ENCODE results near the gene TRPC4.
"Not testable (repeated sequence)": the region's sequence is repeated elsewhere in the genome, so short reads cannot be mapped to it uniquely, and the experiment has no call there.

Gene TRPC4

DNA sequence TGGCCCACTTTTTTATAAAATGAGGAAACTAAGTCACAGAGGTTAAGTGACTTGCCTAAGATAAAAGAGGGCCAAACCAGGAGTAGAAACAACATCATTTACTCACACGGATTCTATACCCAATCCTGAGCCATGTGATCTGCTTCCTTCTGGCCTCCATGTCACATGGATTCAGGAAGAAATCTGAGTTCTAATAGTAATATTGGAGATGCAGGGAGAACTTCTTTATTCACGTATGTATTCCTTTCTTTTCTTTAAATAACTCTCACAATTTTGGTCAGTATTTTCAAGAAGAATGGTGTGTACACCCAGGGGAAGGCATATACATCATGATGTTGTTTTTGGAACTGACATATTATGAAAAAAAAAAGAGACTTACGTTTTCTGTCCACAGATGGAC, 272.8 kb downstream of the TRPC4 start:
- Histone ChIP-seq H3K9me3 (ENCODE audit: control insufficient read depth, insufficient read depth, low read length) (no peaks in the 10 kb centered on the region), H3K27me3 (ENCODE audit: control insufficient read depth, insufficient read depth, low read length) (no peaks in the 10 kb centered on the region), H3K4me3 (ENCODE audit: low read depth, low read length) (no peak overlapping the region), H3K4me1 (ENCODE audit: control insufficient read depth, insufficient read depth, low read length) (peaks cover 15% of the 10 kb centered on the region), H3K9ac (ENCODE audit: low read depth, low read length) (no peak overlapping the region), H3K36me3 (ENCODE audit: control insufficient read depth, insufficient read depth, low read length) (no peaks in the 10 kb centered on the region)

DNA sequence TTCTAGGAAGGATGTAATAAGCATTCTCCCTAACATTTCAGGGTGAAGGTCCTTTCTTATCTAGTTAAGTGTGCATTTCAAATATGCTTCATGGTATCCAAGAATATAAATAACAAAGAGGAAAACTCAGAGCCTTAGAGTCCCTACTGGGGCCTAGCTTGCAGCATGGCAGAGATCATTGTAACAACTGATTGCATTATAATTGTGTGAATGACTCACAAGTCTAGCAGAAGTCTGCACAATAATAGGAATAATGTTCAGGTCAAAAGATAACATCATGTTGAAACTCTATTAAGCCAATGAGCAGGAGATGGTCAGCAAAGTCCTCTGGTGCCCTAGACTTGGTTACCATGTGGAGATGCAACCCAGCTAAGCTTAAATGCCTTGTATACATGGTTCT, 274.4 kb downstream of the TRPC4 start:
- H3K4me1 ChIP-seq (ENCODE audit: control insufficient read depth, insufficient read depth, low read length): peaks cover 15% of the 10 kb centered on the region
- H3K27me3 ChIP-seq (ENCODE audit: control insufficient read depth, insufficient read depth, low read length): no peaks in the 10 kb centered on the region
- H3K36me3 ChIP-seq (ENCODE audit: control insufficient read depth, insufficient read depth, low read length): no peaks in the 10 kb centered on the region
- H3K9ac ChIP-seq (ENCODE audit: low read depth, low read length): no peak overlapping the region
- no peak overlapping the region for H3K4me3 ChIP-seq (ENCODE audit: low read depth, low read length)
- H3K9me3 ChIP-seq (ENCODE audit: control insufficient read depth, insufficient read depth, low read length): no peaks in the 10 kb centered on the region

- H3K36me3 ChIP-seq (ENCODE audit: control insufficient read depth, insufficient read depth, low read length): no peaks in the 10 kb centered on the region
- H3K9me3 ChIP-seq (ENCODE audit: control insufficient read depth, insufficient read depth, low read length): no peaks in the 10 kb centered on the region
- H3K4me1 ChIP-seq (ENCODE audit: control insufficient read depth, insufficient read depth, low read length): peaks cover 15% of the 10 kb centered on the region
- H3K27me3 ChIP-seq (ENCODE audit: control insufficient read depth, insufficient read depth, low read length): no peaks in the 10 kb centered on the region
- H3K4me3 ChIP-seq (ENCODE audit: low read depth, low read length): no peak overlapping the region
- H3K9ac ChIP-seq (ENCODE audit: low read depth, low read length): no peak overlapping the region
Measured at GRCh38 chr13:37594550-37594949, 275.0 kb downstream of the TRPC4 start.

GRCh38 chr13:37589381-37589780, 280.2 kb downstream of the TRPC4 start:
- H3K27me3 ChIP-seq (ENCODE audit: control insufficient read depth, insufficient read depth, low read length); H3K4me1 ChIP-seq (ENCODE audit: control insufficient read depth, insufficient read depth, low read length); H3K4me3 ChIP-seq (ENCODE audit: low read depth, low read length); H3K9ac ChIP-seq (ENCODE audit: low read depth, low read length); H3K9me3 ChIP-seq (ENCODE audit: control insufficient read depth, insufficient read depth, low read length); H3K36me3 ChIP-seq (ENCODE audit: control insufficient read depth, insufficient read depth, low read length): not testable (repeated sequence)

DNA sequence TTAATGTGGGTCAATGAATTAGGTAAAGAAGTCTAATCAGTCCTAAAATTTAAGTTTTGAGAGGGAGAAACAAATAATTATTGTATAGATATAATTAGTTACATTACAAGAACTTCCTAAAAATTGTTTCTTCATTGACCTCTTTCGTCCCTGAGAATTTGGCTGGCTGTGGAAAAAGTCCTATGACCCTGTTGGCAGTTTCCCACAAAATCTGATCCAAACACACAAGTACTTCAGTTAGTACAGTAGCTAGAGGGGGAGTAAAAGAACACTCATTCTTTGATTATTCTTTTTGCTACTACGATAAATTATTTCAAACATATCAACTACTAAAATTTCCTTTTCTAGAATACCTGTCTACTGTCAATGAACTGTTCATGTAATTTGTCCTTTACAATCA, 282.3 kb downstream of the TRPC4 start:
- Histone ChIP-seq H3K36me3 (ENCODE audit: control insufficient read depth, insufficient read depth, low read length) (no peaks in the 10 kb centered on the region), H3K9ac (ENCODE audit: low read depth, low read length) (no peak overlapping the region), H3K27me3 (ENCODE audit: control insufficient read depth, insufficient read depth, low read length) (no peaks in the 10 kb centered on the region), H3K4me1 (ENCODE audit: control insufficient read depth, insufficient read depth, low read length) (no peaks in the 10 kb centered on the region), H3K9me3 (ENCODE audit: control insufficient read depth, insufficient read depth, low read length) (no peaks in the 10 kb centered on the region), H3K4me3 (ENCODE audit: low read depth, low read length) (no peak overlapping the region)
